ENCODE measurements around the gene ERH. TPM values are rescaled to one million over a fixed set of nuclear protein-coding genes. Genes with fewer than 3 reads are reported as not detected.

The ERH gene
- total and polyA plus RNA-seq, 8 donors: 32.4 to 75.4 (median 58.5) TPM

DNA sequence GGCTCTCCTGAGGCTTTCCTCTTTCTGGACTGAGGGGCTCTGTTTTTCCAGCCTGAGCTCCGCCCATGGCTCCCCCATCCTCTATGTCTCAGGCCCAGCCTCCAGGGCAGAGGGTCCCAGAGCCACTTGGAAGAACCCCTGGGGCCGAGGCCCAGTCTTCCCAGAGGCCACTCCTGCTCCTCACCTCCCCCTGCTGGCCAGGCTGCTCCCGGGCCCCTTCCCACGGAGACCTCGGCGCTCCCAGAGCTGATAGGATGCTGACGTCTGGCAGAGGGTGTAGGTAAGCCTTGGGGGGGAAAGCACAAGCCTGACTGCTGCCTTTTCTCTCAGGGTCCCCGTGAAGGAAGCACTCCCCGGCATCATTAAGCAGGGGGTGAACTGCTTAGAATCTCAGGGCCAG, 51.4 kb downstream of the ERH start:
- WGBS, 2 donors: 29 to 36% methylated on average over 9 of the region's 9 CpGs
- H3K27me3 ChIP-seq: no peaks in the 10 kb centered on the region
- no peaks in the 10 kb centered on the region for H3K36me3 ChIP-seq
- H3K4me3 ChIP-seq: no peak overlapping the region
- H3K4me1 ChIP-seq: peaks cover 0 to 11% (median 4%) of the 10 kb centered on the region in 3 donors
- H3K9me3 ChIP-seq: no peaks in the 10 kb centered on the region
- TF ChIP-seq, protein P1, sequence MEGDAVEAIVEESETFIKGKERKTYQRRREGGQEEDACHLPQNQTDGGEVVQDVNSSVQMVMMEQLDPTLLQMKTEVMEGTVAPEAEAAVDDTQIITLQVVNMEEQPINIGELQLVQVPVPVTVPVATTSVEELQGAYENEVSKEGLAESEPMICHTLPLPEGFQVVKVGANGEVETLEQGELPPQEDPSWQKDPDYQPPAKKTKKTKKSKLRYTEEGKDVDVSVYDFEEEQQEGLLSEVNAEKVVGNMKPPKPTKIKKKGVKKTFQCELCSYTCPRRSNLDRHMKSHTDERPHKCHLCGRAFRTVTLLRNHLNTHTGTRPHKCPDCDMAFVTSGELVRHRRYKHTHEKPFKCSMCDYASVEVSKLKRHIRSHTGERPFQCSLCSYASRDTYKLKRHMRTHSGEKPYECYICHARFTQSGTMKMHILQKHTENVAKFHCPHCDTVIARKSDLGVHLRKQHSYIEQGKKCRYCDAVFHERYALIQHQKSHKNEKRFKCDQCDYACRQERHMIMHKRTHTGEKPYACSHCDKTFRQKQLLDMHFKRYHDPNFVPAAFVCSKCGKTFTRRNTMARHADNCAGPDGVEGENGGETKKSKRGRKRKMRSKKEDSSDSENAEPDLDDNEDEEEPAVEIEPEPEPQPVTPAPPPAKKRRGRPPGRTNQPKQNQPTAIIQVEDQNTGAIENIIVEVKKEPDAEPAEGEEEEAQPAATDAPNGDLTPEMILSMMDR (IDR thresholded peaks at IDR 0.05): peak in 2 of 4 donors; percentile 29 to 31
- ATAC-seq (peak in 3 of 4 donors; percentile 30 to 52 (median 34)), FAIRE-seq (no peak), DNase-seq (peak in 3 of 6 donors; percentile 24 to 75 (median 42))
- H3K27ac ChIP-seq: no peak overlapping the region
- intact Hi-C loops (cut with DNase I): no loop called here

DNA sequence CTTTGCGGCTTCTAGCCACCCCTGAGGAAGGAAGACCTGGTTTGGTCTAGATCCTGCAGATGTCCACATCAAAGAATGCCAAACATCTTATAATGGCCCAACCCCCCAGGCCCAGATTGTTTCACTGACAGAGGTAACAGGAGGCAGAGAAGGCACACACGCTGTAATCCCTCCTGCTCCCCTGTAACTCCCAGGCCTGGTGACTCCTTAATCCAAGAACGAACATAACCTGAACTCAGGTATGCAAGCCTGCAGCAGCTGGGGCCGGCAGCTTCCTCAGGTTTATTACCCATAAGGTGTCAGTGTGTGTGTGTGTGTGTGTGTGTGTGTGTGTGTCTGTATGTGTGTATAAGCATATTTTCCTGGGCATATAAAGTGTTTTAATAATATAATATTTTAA, 52.7 kb downstream of the ERH start:
- Histone ChIP-seq H3K4me3 (no peak overlapping the region), H3K4me1 (peaks cover 0 to 11% (median 4%) of the 10 kb centered on the region in 3 donors), H3K27ac (no peak overlapping the region), H3K9me3 (no peaks in the 10 kb centered on the region), H3K27me3 (no peaks in the 10 kb centered on the region), H3K36me3 (no peaks in the 10 kb centered on the region)
- 49 to 72% methylated on average over 4 of the region's 4 CpGs for WGBS, 2 donors
- no peak for DNase-seq
- FAIRE-seq: no peak
- TF ChIP-seq, protein P1 (IDR thresholded peaks at IDR 0.05): no peak
- intact Hi-C loops (cut with DNase I): no loop called here
- no peak for ATAC-seq

DNA sequence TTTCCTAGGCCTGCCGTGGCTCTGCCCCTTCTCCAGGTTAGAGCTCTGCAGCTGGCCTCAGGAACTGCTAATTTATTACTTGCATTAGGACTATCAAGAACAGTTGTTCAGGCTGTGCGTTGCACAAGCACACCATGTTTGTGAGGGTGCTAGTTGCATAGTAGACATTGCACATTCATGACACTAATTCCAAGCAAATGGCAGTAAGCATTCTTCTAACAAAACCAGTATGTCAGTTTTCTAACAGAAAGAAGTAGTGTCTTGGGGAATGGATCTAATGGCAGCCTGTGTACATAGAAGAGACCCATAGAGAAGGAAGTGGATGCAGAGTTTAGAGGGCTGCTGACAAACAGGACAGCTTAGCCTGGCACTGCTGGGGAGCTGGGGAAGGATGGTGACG, 53.9 kb downstream of the ERH start:
- no peak for DNase-seq
- TF ChIP-seq, protein P1 (IDR thresholded peaks at IDR 0.05): no peak
- intact Hi-C loops (cut with DNase I): no loop called here
- Histone ChIP-seq H3K9me3 (no peaks in the 10 kb centered on the region), H3K4me3 (no peak overlapping the region), H3K27ac (no peak overlapping the region), H3K4me1 (peaks cover 0 to 11% (median 4%) of the 10 kb centered on the region in 3 donors), H3K36me3 (no peaks in the 10 kb centered on the region), H3K27me3 (no peaks in the 10 kb centered on the region)
- no peak for FAIRE-seq
- ATAC-seq: no peak
- 85 to 86% methylated on average over 3 of the region's 3 CpGs for WGBS, 2 donors

DNA sequence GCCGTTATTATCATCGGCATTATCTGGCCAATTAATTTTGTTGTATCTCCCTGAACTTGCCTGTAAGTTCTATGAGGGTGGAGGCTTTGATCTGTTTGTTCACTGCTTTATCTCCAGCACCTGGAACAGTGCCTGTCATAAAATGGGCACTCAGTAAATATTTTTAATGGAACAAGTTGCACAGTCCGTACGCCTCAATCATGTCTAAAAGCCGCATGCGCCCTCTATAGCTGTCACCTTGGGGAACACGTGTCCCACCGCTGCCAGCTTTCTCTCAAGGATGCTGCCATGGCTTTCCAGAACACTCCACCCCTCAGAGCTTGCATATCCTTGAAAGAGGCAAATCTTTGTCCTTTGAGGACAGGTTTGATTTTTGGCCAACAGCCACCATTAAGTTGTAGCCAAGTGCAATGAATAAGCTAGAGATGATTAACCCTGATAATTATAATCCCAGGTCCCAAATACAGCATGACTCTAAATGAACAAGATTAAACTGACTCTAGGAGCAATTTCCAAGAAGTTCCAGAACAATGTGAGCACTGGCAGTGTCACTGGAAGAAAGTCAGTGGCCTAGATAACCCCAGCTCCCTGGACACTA, 55.1 kb downstream of the ERH start:
- Histone ChIP-seq H3K27me3 (no peaks in the 10 kb centered on the region), H3K4me3 (no peak overlapping the region), H3K4me1 (peaks cover 0 to 11% (median 4%) of the 10 kb centered on the region in 3 donors), H3K36me3 (no peaks in the 10 kb centered on the region), H3K27ac (peak overlapping the region in 1 of 4 donors; percentile 19), H3K9me3 (no peaks in the 10 kb centered on the region)
- ATAC-seq (peak; percentile 85 to 91 (median 88)), DNase-seq (peak in 4 of 6 donors; percentile 57 to 75 (median 64)), FAIRE-seq (no peak)
- 9 to 11% methylated on average over 8 of the region's 8 CpGs for WGBS, 2 donors
- TF ChIP-seq, protein P1 (IDR thresholded peaks at IDR 0.05): no peak
- intact Hi-C loops (cut with DNase I): no loop called here

DNA sequence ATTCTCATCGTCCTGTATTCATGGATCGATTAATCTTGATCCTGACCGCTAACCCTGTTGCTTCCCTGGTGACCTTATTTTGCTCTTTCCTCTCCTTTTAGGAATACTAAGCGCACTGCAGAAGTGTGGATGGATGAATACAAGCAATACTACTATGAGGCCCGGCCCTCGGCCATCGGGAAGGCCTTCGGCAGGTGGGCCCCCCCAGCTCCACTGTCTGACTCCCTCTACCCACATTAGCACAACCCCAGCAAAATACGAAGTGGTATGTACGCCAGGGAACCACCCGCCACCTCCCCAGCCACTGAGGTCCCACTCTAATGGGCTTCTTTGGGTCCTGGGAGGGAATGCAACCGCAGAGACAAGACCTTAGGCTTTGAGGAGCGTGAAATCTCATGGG, 58.7 kb downstream of the ERH start:
- Histone ChIP-seq H3K9me3 (no peaks in the 10 kb centered on the region), H3K4me1 (peaks cover 0 to 11% (median 4%) of the 10 kb centered on the region in 3 donors), H3K27ac (no peak overlapping the region), H3K4me3 (no peak overlapping the region), H3K27me3 (no peaks in the 10 kb centered on the region), H3K36me3 (no peaks in the 10 kb centered on the region)
- TF ChIP-seq, protein P1 (IDR thresholded peaks at IDR 0.05): no peak
- 92 to 95% methylated on average over 13 of the region's 13 CpGs for WGBS, 2 donors
- intact Hi-C loops (cut with DNase I): no loop called here
- DNase-seq: no peak
- no peak for FAIRE-seq
- ATAC-seq: no peak
